ENCODE measurements around the gene CCDC3. TPM values are rescaled to one million over a fixed set of nuclear protein-coding genes. Genes with fewer than 3 reads are reported as not detected.
"Not testable (repeated sequence)": the region's sequence is repeated elsewhere in the genome, so short reads cannot be mapped to it uniquely, and the experiment has no call there.

The CCDC3 gene
- total and polyA plus RNA-seq, 8 donors = 6.0 to 11.8 (median 8.2) TPM

GRCh38 chr10:12868229-12868628, 133.3 kb downstream of the CCDC3 start:
- ATAC-seq (peak; percentile 47), DNase-seq (no peak)
- TF ChIP-seq, protein P1, sequence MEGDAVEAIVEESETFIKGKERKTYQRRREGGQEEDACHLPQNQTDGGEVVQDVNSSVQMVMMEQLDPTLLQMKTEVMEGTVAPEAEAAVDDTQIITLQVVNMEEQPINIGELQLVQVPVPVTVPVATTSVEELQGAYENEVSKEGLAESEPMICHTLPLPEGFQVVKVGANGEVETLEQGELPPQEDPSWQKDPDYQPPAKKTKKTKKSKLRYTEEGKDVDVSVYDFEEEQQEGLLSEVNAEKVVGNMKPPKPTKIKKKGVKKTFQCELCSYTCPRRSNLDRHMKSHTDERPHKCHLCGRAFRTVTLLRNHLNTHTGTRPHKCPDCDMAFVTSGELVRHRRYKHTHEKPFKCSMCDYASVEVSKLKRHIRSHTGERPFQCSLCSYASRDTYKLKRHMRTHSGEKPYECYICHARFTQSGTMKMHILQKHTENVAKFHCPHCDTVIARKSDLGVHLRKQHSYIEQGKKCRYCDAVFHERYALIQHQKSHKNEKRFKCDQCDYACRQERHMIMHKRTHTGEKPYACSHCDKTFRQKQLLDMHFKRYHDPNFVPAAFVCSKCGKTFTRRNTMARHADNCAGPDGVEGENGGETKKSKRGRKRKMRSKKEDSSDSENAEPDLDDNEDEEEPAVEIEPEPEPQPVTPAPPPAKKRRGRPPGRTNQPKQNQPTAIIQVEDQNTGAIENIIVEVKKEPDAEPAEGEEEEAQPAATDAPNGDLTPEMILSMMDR (IDR thresholded peaks at IDR 0.05) = no peak
- Histone ChIP-seq H3K27ac (no peak overlapping the region), H3K4me3 (no peak overlapping the region), H3K9me3 (no peaks in the 10 kb centered on the region), H3K36me3 (no peaks in the 10 kb centered on the region), H3K27me3 (no peaks in the 10 kb centered on the region), H3K4me1 (no peaks in the 10 kb centered on the region)
- intact Hi-C loops (cut with DNase I) = no loop called here

DNA sequence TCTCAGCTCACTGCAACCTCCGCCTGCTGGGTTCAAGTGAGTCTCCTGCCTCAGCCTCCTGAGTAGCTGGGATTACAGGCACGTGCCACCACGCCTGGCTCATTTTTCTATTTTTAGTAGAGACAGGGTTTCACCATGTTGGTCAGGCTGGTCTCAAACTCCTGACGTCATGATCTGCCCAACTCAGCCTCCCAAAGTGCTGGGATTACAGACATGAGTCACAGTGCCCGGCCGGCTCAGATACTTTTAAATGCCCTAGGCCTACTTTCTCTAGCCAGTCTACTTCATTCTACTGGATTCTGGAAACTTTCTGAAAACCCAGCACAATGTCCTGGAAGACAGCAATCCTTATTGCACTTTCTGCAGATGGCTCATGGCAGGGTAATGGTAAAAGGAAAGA, 136.0 kb downstream of the CCDC3 start:
- H3K27me3 ChIP-seq; H3K27ac ChIP-seq; intact Hi-C loops (cut with DNase I); ATAC-seq; DNase-seq; H3K4me3 ChIP-seq; H3K36me3 ChIP-seq; H3K4me1 ChIP-seq; H3K9me3 ChIP-seq: not testable (repeated sequence)

GRCh38 chr10:12862459-12862858, 139.1 kb downstream of the CCDC3 start:
- TF ChIP-seq, protein P1 (IDR thresholded peaks at IDR 0.05) = no peak
- intact Hi-C loops (cut with DNase I) = no loop called here
- Histone ChIP-seq H3K36me3 (no peaks in the 10 kb centered on the region), H3K9me3 (no peaks in the 10 kb centered on the region), H3K4me3 (no peak overlapping the region), H3K27me3 (no peaks in the 10 kb centered on the region), H3K27ac (no peak overlapping the region), H3K4me1 (no peaks in the 10 kb centered on the region)
- DNase-seq (no peak), ATAC-seq (no peak)

DNA sequence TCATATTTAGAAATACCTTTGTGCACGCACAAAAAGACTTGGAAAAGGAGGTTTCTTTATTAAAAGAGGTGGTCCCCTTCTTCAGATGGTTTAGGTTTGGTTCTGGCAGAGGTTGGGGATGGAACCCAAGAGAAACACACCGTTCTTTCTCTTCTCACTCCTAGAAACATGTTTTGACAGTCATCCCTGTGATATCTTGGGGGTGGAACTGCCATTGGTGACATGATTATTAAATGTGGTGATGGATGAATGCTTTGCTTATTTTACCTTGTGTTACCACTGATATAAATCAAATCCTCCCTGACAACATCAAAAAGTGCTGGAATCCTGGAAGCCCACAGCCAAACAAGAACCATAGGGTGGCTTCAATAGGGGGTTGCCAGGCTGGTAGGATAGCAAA, 146.5 kb downstream of the CCDC3 start:
- no peaks in the 10 kb centered on the region for H3K9me3 ChIP-seq
- intact Hi-C loops (cut with DNase I) = no loop called here
- H3K27me3 ChIP-seq = peaks cover 0 to 2% of the 10 kb centered on the region in 2 donors
- ATAC-seq (no peak), DNase-seq (no peak)
- no peak overlapping the region for H3K4me3 ChIP-seq
- no peaks in the 10 kb centered on the region for H3K4me1 ChIP-seq
- no peaks in the 10 kb centered on the region for H3K36me3 ChIP-seq
- no peak overlapping the region for H3K27ac ChIP-seq
- TF ChIP-seq, protein P1 (IDR thresholded peaks at IDR 0.05) = no peak

GRCh38 chr10:12852687-12853086, 148.8 kb downstream of the CCDC3 start:
- no peaks in the 10 kb centered on the region for H3K9me3 ChIP-seq
- ATAC-seq (no peak), DNase-seq (no peak)
- no peaks in the 10 kb centered on the region for H3K36me3 ChIP-seq
- TF ChIP-seq, protein P1 (IDR thresholded peaks at IDR 0.05) = no peak
- intact Hi-C loops (cut with DNase I) = no loop called here
- H3K27me3 ChIP-seq = peaks cover 0 to 24% of the 10 kb centered on the region in 2 donors
- H3K4me3 ChIP-seq = no peak overlapping the region
- H3K27ac ChIP-seq = no peak overlapping the region
- no peaks in the 10 kb centered on the region for H3K4me1 ChIP-seq
